Adrenal gland (tissue), 12 donors: ENCODE data around the gene EFTUD2. TPM values are rescaled to one million over a fixed set of nuclear protein-coding genes. Genes with fewer than 3 reads are reported as not detected.
A peak's percentile ranks its signal among the peaks of the same experiment; 100 is the strongest.

ENCODE experiments used
- DNase-seq, 7 donors: peaks; one replicate each; pipeline ENCODE4 v3.0.0-alpha.2; 2019 to 2020
- H3K27ac ChIP-seq, 5 donors: fragments of 200-600 bp; sonication (generic) in 4 of 5; 1 replicate in 3 of 5; 2 replicates in 2 of 5; pipeline versions ENCODE4 v1.5.1 to v1.8.0; 2016 to 2020; ENCODE audit warnings: mild to moderate bottlenecking in 1 of 5
- H3K27me3 ChIP-seq: fragments of 200-600 bp; 2 replicates; pipeline ENCODE4 v1.8.0; 2021
- H3K36me3 ChIP-seq, 2 donors: fragments of 200-600 bp; replicated peaks in 1 of 2; 1 replicate in 1 of 2; 2 replicates in 1 of 2; pipeline versions ENCODE4 v1.5.1 to v1.8.0; 2018 to 2022
- H3K4me1 ChIP-seq, 2 donors: fragments of 200-600 bp; replicated peaks in 1 of 2; 1 replicate in 1 of 2; 2 replicates in 1 of 2; pipeline versions ENCODE4 v1.5.1 to v1.8.0; 2018 to 2021
- H3K4me3 ChIP-seq, 4 donors: fragments of 200-600 bp; sonication (generic) in 3 of 4; one replicate each; pipeline ENCODE4 v1.5.1; 2016 to 2018
- H3K9me3 ChIP-seq, 3 donors: fragments of 200-600 bp; sonication (generic) in 1 of 3; replicated peaks in 1 of 3; 1 replicate in 2 of 3; 2 replicates in 1 of 3; pipeline versions ENCODE4 v1.5.1 to v1.8.0; 2016 to 2021
- POLR2A ChIP-seq, 2 donors: fragments of 450-650 bp; IDR thresholded peaks; one replicate each; pipeline ENCODE4 v1.6.1; 2017; ENCODE audit warnings: antibody characterized with exemption in 2 of 2, mild to moderate bottlenecking in 2 of 2, moderate library complexity in 1 of 2
- WGBS, 4 donors: extraction: QIAGEN DNeasy Blood & Tissue Kit in 2 of 4; methylation state at CpG; one replicate each; pipeline versions ENCODE4 v1.1.5 to v1.1.7; 2013 to 2017; 5-methylcytosine and 5-hydroxymethylcytosine counted together
- intact Hi-C, 2 donors: fragments of 100-400 bp; cut with DNase I; formaldehyde crosslinking; loops; one replicate each; pipeline versions ENCODE4 v1.14.1 to v1.15.0; 2022 to 2023
- polyA plus RNA-seq, 3 donors: library from polyadenylated mRNA; stranded (reverse); fragments of 200-250 nt in 2 of 3; fragments of 350-450 nt in 1 of 3; fragmentation: Illumina TruSeq in 1 of 3; extraction: RNeasy Lipid Tissue Mini Kit (QIAGEN cat#74804) in 1 of 3; gene quantifications; one replicate each; pipeline ENCODE4 v1.2.3, GENCODE V29; 2013 to 2014
- total RNA-seq, 9 donors: library from RNA; depleted of rRNA in 4 of 9; stranded (reverse); fragments of >200 nt in 4 of 9; fragments of 120-200 nt in 1 of 9; fragmentation: NEBNext Ultra II Directional in 1 of 9; extraction: Animal tissue kit (Norgen Biotek cat#: 25700) in 1 of 9; gene quantifications; one replicate each; pipeline versions ENCODE4 v1.1.0 to v1.2.4, GENCODE V29; 2013 to 2023
- TF ChIP-seq, protein P1 (sequence below), 6 experiments: fragments of 450-650 bp in 4 of 6; fragments of 200-600 bp in 2 of 6; sonication (generic) in 1 of 6; IDR thresholded peaks; 1 replicate in 5 of 6; 2 replicates in 1 of 6; pipeline versions ENCODE4 v1.5.1 to v1.8.0; 2016 to 2021; ENCODE audit warnings: antibody characterized with exemption in 6 of 6, mild to moderate bottlenecking in 2 of 6, moderate library complexity in 1 of 6
- donor health status: healthy with polysubstance abuse.
- donor health status: Bipolar disorder and iron deficiency.
- donor health status: DM: yes; HTN: yes; CAD: no.
- donor health status: DM: no; HTN: no; CAD: no.
- donor health status: DM: no; HTN: no; CAD: no.
- donor health status: DM: yes; HTN: yes; CAD: no.

Gene EFTUD2
- total and polyA plus RNA-seq, 12 donors: 30.5 to 122 (median 87.2) TPM

DNA sequence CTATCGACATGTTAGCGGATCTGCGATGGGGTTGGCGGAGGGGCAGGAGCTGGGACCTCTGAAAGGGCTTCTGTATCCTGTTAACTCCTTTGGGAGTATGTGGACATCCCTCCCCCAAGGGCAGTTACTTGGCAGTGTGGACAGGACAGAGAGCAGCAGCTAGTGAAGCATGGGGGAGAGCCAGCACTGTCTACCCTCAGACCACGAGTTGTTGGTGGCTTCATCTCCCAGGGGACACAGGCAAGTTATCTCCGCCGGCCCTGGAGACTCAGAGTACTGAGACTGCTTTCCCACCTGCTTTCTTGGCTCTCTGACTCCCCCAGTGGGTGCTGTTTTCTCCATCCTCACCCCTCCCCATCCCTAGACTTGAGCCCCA lies 21.3 kb upstream of the EFTUD2 start:
- no peaks in the 10 kb centered on the region for H3K36me3 ChIP-seq
- H3K4me1 ChIP-seq: peaks cover 9 to 18% of the 10 kb centered on the region in 2 donors
- no peaks in the 10 kb centered on the region for H3K27me3 ChIP-seq
- intact Hi-C loops: loop anchor here (2.0 to 5.0 kb wide), 3 partner anchors 100 to 177 kb away; no protein-coding TSS in a partner anchor
- no peak for TF ChIP-seq POLR2A (IDR thresholded peaks at IDR 0.05)
- TF ChIP-seq, protein P1, sequence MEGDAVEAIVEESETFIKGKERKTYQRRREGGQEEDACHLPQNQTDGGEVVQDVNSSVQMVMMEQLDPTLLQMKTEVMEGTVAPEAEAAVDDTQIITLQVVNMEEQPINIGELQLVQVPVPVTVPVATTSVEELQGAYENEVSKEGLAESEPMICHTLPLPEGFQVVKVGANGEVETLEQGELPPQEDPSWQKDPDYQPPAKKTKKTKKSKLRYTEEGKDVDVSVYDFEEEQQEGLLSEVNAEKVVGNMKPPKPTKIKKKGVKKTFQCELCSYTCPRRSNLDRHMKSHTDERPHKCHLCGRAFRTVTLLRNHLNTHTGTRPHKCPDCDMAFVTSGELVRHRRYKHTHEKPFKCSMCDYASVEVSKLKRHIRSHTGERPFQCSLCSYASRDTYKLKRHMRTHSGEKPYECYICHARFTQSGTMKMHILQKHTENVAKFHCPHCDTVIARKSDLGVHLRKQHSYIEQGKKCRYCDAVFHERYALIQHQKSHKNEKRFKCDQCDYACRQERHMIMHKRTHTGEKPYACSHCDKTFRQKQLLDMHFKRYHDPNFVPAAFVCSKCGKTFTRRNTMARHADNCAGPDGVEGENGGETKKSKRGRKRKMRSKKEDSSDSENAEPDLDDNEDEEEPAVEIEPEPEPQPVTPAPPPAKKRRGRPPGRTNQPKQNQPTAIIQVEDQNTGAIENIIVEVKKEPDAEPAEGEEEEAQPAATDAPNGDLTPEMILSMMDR (IDR thresholded peaks at IDR 0.05): no peak
- H3K9me3 ChIP-seq: no peaks in the 10 kb centered on the region
- peak in 3 of 7 donors; percentile 9 to 14 (median 12) for DNase-seq
- H3K27ac ChIP-seq: no peak overlapping the region
- 77 to 100% (median 79%) methylated on average over 4 to 7 of the region's 7 CpGs for WGBS, 4 donors
- no peak overlapping the region for H3K4me3 ChIP-seq

DNA sequence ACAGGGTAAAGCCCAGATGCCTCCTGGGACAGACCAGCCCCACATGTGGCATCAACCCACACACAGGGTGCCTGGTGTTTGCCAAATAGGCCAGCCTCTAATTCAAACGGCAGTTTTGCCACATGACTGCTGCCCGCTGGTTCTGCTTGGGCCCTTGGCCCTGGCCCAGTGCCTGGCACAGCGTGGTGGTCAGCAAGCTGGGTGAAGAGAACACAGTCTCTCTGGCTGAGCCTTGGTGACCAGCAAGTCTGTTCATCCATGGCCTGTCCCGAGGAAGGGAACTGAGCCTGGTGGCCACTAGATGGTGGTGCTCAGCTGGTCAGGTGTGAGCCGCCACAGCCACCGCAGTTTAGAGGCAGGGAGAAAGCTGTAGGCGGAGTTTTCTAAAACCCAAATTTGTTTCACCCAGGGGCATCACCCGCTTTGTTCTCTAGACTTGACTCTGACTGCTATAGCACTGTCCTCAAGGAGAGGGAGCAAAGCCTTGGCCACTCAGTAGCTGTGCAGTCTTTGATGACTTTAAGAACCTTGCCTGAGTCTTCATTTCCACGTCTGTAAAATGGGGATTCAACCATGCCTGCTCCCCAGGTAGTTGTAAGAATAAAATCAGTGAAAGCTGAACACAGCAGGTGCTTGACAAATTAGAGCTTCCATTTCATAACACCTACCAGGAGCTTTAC lies 20.8 kb upstream of the EFTUD2 start:
- intact Hi-C loops: loop anchor here (2.0 to 10.0 kb wide), 4 partner anchors 101 to 185 kb away; no protein-coding TSS in a partner anchor
- peak; percentile 82 to 93 (median 88) for DNase-seq

DNA sequence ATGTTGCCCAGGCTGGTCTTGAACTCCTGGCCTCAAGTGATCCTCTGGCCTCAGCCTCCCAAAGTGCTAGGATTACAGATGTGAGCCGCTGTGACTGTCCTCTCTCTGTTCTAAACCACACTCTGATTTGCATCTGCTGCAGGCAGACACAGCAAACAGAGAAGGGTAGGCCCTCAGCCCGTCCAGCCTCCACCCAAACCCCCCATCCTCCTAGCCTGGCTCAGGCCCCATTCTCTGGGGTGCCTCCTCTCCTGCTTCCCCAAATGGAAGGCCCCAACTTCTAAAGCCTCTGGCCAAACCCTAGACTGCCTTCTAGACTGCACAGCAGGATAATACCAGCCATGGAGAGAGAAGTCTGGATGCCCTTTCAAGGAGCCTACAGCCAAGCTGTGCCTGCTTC lies 20.2 kb upstream of the EFTUD2 start:
- TF ChIP-seq, protein P1 (IDR thresholded peaks at IDR 0.05): no peak
- no peak for TF ChIP-seq POLR2A (IDR thresholded peaks at IDR 0.05)
- WGBS, 4 donors: 69 to 88% (median 76%) methylated on average over 2 of the region's 2 CpGs
- Histone ChIP-seq H3K36me3 (no peaks in the 10 kb centered on the region), H3K4me3 (no peak overlapping the region), H3K27ac (no peak overlapping the region), H3K27me3 (no peaks in the 10 kb centered on the region), H3K9me3 (no peaks in the 10 kb centered on the region), H3K4me1 (peaks cover 9 to 18% of the 10 kb centered on the region in 2 donors)
- DNase-seq: peak in 1 of 7 donors; percentile 11
- intact Hi-C loops: loop anchor here in 1 of 2 donors (10.0 kb wide), 1 partner anchor 185 kb away; no protein-coding TSS in a partner anchor

More for the DNA sequence above, 20.8 kb upstream of the EFTUD2 start:
- Histone ChIP-seq H3K4me3 (no peak overlapping the region), H3K27ac (no peak overlapping the region), H3K27me3 (no peaks in the 10 kb centered on the region), H3K4me1 (peaks cover 9 to 18% of the 10 kb centered on the region in 2 donors), H3K9me3 (no peaks in the 10 kb centered on the region), H3K36me3 (no peaks in the 10 kb centered on the region)
- 0 to 14% (median 9%) methylated on average over 3 to 9 of the region's 9 CpGs for WGBS, 4 donors
- TF ChIP-seq, protein P1 (IDR thresholded peaks at IDR 0.05): peak; percentile 55 to 93 (median 85)
- TF ChIP-seq POLR2A (IDR thresholded peaks at IDR 0.05): no peak

DNA sequence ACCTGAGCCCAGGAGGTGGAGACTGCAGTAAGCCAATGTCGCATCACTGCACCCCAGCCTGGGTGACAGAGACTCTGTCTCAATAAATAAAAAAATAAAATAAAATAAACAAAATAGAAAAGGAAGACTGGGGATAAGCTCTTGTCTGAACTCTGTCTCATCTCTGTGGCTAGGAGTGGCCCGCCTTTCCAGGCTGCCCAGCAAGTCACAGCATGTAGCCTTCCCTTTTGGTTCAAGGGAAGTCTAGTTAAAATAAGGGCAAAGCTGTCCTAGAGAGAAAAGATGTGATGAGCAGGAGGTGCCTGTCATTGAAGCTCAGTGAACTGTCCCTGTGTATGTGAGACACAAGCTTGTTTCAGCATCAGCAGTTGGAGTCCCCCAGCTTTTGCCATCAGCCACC lies 18.8 kb upstream of the EFTUD2 start:
- DNase-seq: peak in 1 of 7 donors; percentile 12
- Histone ChIP-seq H3K36me3 (no peaks in the 10 kb centered on the region), H3K9me3 (no peaks in the 10 kb centered on the region), H3K4me3 (no peak overlapping the region), H3K27ac (no peak overlapping the region), H3K27me3 (no peaks in the 10 kb centered on the region), H3K4me1 (peaks cover 9 to 18% of the 10 kb centered on the region in 2 donors)
- intact Hi-C loops: loop anchor here in 1 of 2 donors (10.0 kb wide), 1 partner anchor 187 kb away; no protein-coding TSS in a partner anchor
- WGBS, 4 donors: 91 to 94% (median 93%) methylated on average over 2 of the region's 2 CpGs
- no peak for TF ChIP-seq POLR2A (IDR thresholded peaks at IDR 0.05)
- TF ChIP-seq, protein P1 (IDR thresholded peaks at IDR 0.05): no peak
